BE2C (cell line): ENCODE results near the gene ZNF736. TPM values are rescaled to one million over a fixed set of nuclear protein-coding genes. Genes with fewer than 3 reads are reported as not detected.
"Not testable (repeated sequence)": the region's sequence is repeated elsewhere in the genome, so short reads cannot be mapped to it uniquely, and the experiment has no call there.

Experiments
- DNase-seq: peaks from one replicate; pipeline ENCODE4 v3.0.0-alpha.2; 2020
- H3K27me3 ChIP-seq: fragments of 250-450 bp; sonication (Bioruptor Pico); 2 replicates; pipeline ENCODE4 v1.5.1; 2020; ENCODE audit warnings: mild to moderate bottlenecking
- H3K36me3 ChIP-seq: fragments of 250-450 bp; sonication (Bioruptor Pico); 2 replicates; pipeline ENCODE4 v1.5.1; 2020; ENCODE audit warnings: mild to moderate bottlenecking
- H3K4me1 ChIP-seq: fragments of 250-450 bp; sonication (Bioruptor Pico); 2 replicates; pipeline ENCODE4 v1.5.1; 2020
- H3K4me3 ChIP-seq: 2 replicates; pipeline ENCODE4 v1.5.1; 2011; ENCODE audit warnings: low read depth, low read length
- H3K9me3 ChIP-seq: fragments of 250-450 bp; sonication (Bioruptor Pico); 2 replicates; pipeline ENCODE4 v1.5.1; 2020
- polyA plus RNA-seq: library from polyadenylated mRNA; unstranded; fragments of >200 nt; gene quantifications from one replicate; pipeline ENCODE4 v1.2.1, GENCODE V29; 2012; ENCODE audit warnings: low read depth, missing spikeins; ENCODE audit not compliant: insufficient read length, insufficient read depth
- TF ChIP-seq, protein P1 (sequence below): IDR thresholded peaks from 2 replicates; pipeline ENCODE4 v1.5.1; 2012; ENCODE audit warnings: mild to moderate bottlenecking, low read depth, low read length

The ZNF736 gene
- polyA plus RNA-seq, result 2.6 TPM

DNA sequence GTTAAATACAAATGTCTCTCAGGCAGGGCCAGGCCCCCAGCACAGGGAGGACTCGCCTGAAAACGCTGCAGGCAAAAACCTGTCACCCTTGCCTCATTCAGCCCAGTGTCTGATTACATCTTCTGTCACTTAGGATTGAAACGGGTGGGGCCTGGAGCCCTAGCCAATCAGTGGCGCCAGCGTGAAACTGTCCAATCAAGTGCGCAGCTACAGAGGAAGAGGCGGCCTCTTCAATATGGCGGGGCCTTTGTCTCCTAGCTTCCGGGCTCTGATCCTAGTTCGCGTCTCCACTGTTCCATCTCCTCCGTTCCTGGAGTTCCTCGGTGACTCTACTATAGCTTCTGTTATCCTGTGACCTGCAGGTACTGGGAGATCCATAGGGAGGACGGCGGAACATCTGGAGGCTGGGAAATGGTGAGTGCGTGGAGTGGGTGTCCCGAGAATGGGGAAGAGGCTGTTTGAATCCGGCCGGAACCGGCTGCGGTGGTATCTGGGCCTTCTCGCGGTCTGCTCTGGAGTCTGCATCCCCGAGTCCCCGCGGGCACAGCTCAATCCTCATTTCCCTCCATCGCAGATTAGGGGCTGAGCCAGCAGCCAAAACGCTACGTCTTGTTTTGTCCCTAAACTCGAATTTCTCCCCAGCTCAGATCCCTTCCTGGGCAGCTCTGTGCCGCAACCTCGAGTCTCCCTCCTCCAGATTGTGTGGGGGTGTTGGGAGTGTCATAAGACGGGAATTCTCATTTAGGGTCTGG lies at the start of gene ZNF736:
Gene ZNF736 (plus strand): TSS at position 222 of the 752 bp plus-strand sequence. CDS start 190 bp downstream, at position 412.
- Histone ChIP-seq H3K27me3 (no peaks in the 10 kb centered on the region), H3K9me3 (no peaks in the 10 kb centered on the region), H3K36me3 (no peaks in the 10 kb centered on the region), H3K4me3 (peak within 1 kb of the TSS; percentile 87), H3K4me1 (no peaks in the 10 kb centered on the region; the same call in 1 of the 2 replicates)
- peak; percentile 90 for DNase-seq
- TF ChIP-seq, protein P1, sequence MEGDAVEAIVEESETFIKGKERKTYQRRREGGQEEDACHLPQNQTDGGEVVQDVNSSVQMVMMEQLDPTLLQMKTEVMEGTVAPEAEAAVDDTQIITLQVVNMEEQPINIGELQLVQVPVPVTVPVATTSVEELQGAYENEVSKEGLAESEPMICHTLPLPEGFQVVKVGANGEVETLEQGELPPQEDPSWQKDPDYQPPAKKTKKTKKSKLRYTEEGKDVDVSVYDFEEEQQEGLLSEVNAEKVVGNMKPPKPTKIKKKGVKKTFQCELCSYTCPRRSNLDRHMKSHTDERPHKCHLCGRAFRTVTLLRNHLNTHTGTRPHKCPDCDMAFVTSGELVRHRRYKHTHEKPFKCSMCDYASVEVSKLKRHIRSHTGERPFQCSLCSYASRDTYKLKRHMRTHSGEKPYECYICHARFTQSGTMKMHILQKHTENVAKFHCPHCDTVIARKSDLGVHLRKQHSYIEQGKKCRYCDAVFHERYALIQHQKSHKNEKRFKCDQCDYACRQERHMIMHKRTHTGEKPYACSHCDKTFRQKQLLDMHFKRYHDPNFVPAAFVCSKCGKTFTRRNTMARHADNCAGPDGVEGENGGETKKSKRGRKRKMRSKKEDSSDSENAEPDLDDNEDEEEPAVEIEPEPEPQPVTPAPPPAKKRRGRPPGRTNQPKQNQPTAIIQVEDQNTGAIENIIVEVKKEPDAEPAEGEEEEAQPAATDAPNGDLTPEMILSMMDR, result no peak

DNA sequence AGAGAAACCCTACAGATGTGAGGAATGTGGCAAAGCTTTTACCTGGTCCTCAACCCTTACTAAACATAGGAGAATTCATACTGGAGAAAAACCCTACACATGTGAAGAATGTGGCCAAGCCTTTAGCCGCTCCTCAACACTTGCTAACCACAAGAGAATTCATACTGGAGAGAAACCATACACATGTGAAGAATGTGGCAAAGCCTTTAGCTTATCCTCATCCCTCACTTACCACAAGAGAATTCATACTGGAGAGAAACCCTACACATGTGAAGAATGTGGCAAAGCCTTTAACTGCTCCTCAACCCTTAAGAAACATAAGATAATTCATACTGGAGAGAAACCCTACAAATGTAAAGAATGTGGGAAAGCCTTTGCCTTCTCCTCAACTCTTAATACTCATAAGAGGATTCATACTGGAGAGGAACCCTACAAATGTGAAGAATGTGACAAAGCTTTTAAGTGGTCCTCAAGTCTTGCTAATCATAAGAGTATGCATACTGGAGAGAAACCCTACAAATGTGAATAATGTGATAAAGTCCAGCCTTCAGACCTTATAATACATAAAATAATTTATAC lies 47.3 kb upstream of the ZNF736 start:
- TF ChIP-seq, protein P1, result no peak
- Histone ChIP-seq H3K9me3 (no peaks in the 10 kb centered on the region), H3K36me3 (no peaks in the 10 kb centered on the region), H3K27me3 (no peaks in the 10 kb centered on the region), H3K4me3 (no peak overlapping the region), H3K4me1 (no peaks in the 10 kb centered on the region)
- no peak for DNase-seq

DNA sequence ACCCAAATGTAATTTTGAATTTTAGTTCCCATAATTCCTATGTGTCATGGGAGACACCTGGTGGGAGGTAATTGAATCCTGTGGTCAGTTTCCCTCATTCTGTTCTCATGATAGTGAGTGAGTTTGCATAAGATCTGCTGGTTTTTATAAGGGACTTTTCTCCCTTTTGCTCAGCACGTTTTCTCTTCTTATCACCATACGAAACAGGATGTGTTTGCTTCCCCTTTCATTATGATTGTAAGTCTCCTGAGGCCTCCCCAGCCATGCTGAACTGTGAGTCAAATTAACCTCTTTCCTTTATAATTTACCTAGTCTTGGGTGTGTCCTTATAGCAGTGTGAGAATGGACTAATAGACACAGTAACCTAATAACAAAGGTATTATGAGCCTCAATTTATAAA lies 36.1 kb upstream of the ZNF736 start:
- Histone ChIP-seq H3K36me3 (no peaks in the 10 kb centered on the region), H3K4me3 (no peak overlapping the region), H3K4me1 (no peaks in the 10 kb centered on the region), H3K27me3 (no peaks in the 10 kb centered on the region), H3K9me3 (no peaks in the 10 kb centered on the region)
- TF ChIP-seq, protein P1, result no peak
- no peak for DNase-seq

DNA sequence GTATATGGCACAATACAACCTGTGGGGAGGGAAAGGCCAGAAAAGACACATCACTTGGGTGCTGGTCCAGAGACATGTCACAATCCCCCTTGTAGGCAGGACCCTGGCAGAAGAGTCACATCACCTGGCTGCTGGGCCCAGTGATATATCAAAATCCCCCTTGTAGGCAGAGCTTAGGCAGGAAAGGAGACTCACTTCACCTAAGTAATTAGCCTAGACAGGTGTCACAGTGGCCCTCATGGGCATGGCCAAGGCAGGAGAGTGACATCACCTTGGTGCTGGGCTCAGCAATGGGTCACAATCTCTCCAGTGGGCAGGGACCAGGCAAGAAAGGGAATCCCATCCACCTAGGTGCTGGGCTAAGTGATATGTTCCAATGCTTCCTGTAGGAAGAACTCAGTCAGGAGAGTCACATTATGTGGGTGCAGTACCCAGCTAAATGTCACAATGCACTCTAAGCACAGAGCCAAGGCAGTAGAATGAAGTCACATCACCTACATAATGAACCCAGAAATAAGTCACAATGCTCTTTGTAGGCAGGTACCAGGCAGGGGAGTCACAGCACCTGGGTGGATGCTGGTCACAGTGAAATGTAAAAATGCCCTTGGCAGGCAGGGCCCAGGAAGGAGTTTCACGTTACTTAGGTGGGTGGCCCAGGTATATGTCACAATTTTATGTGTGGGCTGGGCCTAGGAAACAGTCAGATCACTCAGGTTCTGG lies 18.9 kb upstream of the ZNF736 start:
- Histone ChIP-seq H3K4me1 (no peaks in the 10 kb centered on the region), H3K9me3 (no peaks in the 10 kb centered on the region; the same call in 1 of the 2 replicates), H3K27me3 (no peaks in the 10 kb centered on the region), H3K36me3 (no peaks in the 10 kb centered on the region), H3K4me3 (no peak overlapping the region)
- TF ChIP-seq, protein P1, result no peak
- DNase-seq, result no peak

DNA sequence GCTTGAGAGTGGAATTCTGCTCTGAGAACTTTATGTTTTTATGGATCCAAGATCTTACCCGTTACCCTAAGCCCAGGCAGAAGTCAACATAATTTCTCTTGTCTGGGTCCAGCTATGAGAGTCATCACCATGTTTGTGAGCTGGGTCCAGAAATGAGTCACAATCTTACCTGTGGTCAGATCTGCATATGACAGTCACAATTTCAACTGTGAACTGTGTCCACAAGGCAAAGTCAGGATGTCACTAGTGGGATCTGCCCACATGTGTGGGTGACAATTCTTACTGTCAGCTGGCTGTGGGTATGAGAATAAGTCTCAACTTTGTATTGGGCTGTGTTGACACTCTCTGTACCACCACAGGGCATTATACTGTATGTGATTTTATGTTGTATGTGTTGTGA lies 16.3 kb upstream of the ZNF736 start:
- not testable (repeated sequence) for H3K27me3 ChIP-seq, DNase-seq, H3K9me3 ChIP-seq, H3K4me3 ChIP-seq, H3K36me3 ChIP-seq, H3K4me1 ChIP-seq

DNA sequence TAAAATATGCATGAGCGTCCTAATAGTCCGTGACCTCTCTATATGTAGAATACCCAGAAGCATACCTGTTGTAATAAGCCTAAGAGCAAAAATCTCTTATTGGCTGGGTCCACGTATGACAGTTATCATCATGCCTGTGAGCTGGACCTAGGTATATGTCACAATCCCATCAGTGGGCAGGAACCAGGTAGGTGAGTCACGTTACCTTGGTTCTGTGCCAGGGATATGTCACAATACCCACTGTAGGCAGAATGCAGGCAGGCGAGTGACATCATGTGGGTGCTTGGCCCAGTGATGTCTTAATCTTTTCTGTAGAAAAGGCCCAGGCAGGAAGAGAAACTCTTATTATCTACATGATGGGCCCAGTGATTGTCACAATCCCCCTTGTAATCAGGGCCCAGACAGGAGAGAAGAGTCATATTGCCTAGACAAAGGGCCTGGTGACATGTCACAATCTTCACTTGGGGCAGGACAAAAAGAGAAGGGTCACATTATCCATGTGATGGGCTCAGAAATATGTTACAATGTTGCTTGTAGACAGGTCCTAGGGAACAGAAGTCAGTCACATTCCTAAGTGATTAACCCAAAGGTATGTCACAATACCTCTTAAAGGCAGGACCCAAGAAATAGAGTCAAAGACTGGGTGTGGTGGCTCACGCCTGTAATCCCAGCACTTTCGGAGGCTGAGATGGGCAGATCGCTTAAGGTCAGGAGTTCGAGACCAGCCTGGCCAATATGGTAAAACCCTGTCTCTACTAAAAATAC lies 12.9 kb upstream of the ZNF736 start:
- Histone ChIP-seq H3K4me3 (no peak overlapping the region), H3K27me3 (no peaks in the 10 kb centered on the region), H3K36me3 (no peaks in the 10 kb centered on the region), H3K4me1 (no peaks in the 10 kb centered on the region), H3K9me3 (no peaks in the 10 kb centered on the region)
- DNase-seq, result no peak
- TF ChIP-seq, protein P1, result no peak
